Measurements from ENCODE around the gene SGPL1. TPM values are rescaled to one million over a fixed set of nuclear protein-coding genes. Genes with fewer than 3 reads are reported as not detected.

The SGPL1 gene
- total RNA-seq, 4 donors from 2014 or later = 34.2 to 47.1 (median 43.1) TPM

GRCh38 chr10:70905071-70906021, 89.6 kb downstream of the SGPL1 start:
- Histone ChIP-seq H3K27ac (no peak overlapping the region), H3K9me3 (no peaks in the 10 kb centered on the region), H3K4me1 (peaks cover 0 to 13% (median 0%) of the 10 kb centered on the region in 3 donors), H3K36me3 (no peaks in the 10 kb centered on the region), H3K4me3 (no peak overlapping the region), H3K27me3 (no peaks in the 10 kb centered on the region)
- TF ChIP-seq CTCF (IDR thresholded peaks at IDR 0.05) = no peak
- no peak for TF ChIP-seq POLR2A (IDR thresholded peaks at IDR 0.05)
- intact Hi-C loops (cut with DNase I) = no loop called here
- WGBS, 2 donors = 72 to 77% methylated on average over 10 to 16 of the region's 27 CpGs
- no peak for DNase-seq

GRCh38 chr10:70906031-70906783, 90.5 kb downstream of the SGPL1 start:
- TF ChIP-seq CTCF (IDR thresholded peaks at IDR 0.05) (no peak), POLR2A (IDR thresholded peaks at IDR 0.05) (no peak)
- intact Hi-C loops (cut with DNase I) = no loop called here
- Histone ChIP-seq H3K4me1 (peaks cover 0 to 13% (median 0%) of the 10 kb centered on the region in 3 donors), H3K9me3 (no peaks in the 10 kb centered on the region), H3K27ac (no peak overlapping the region), H3K36me3 (no peaks in the 10 kb centered on the region), H3K4me3 (no peak overlapping the region), H3K27me3 (peaks cover 0 to 3% (median 0%) of the 10 kb centered on the region in 4 donors)
- 64 to 71% methylated on average over 3 to 4 of the region's 5 CpGs for WGBS, 2 donors
- DNase-seq = no peak

- peaks cover 0 to 6% (median 0%) of the 10 kb centered on the region in 4 donors for H3K27me3 ChIP-seq
- H3K9me3 ChIP-seq = no peaks in the 10 kb centered on the region
- DNase-seq = no peak
- intact Hi-C loops (cut with DNase I) = no loop called here
- H3K4me3 ChIP-seq = no peak overlapping the region
- peaks cover 0 to 13% (median 0%) of the 10 kb centered on the region in 3 donors for H3K4me1 ChIP-seq
- 69 to 82% methylated on average over 8 to 9 of the region's 15 CpGs for WGBS, 2 donors
- TF ChIP-seq CTCF (IDR thresholded peaks at IDR 0.05) = no peak
- TF ChIP-seq POLR2A (IDR thresholded peaks at IDR 0.05) = no peak
- H3K36me3 ChIP-seq = no peaks in the 10 kb centered on the region
- no peak overlapping the region for H3K27ac ChIP-seq
These were observed 91.3 kb downstream of the SGPL1 start for GRCh38 chr10:70906953-70907636.

GRCh38 chr10:70907637-70908405, 92.1 kb downstream of the SGPL1 start:
- DNase-seq = no peak
- Histone ChIP-seq H3K4me3 (no peak overlapping the region), H3K27ac (no peak overlapping the region), H3K36me3 (no peaks in the 10 kb centered on the region), H3K9me3 (no peaks in the 10 kb centered on the region), H3K27me3 (peaks cover 0 to 6% (median 0%) of the 10 kb centered on the region in 4 donors), H3K4me1 (peaks cover 0 to 12% (median 0%) of the 10 kb centered on the region in 3 donors)
- no peak for TF ChIP-seq POLR2A (IDR thresholded peaks at IDR 0.05)
- TF ChIP-seq CTCF (IDR thresholded peaks at IDR 0.05) = no peak
- WGBS, 2 donors = 65 to 68% methylated on average over 15 to 16 of the region's 16 CpGs
- intact Hi-C loops (cut with DNase I) = no loop called here

All from esophagus squamous epithelium (tissue), 5 donors.